Astrocyte (in vitro differentiated cells and primary cell): ENCODE measurements around the gene GAB2. TPM values are rescaled to one million over a fixed set of nuclear protein-coding genes. Genes with fewer than 3 reads are reported as not detected.
"Not testable (repeated sequence)": the region's sequence is repeated elsewhere in the genome, so short reads cannot be mapped to it uniquely, and the experiment has no call there.

Experiments
- DNase-seq: peaks from one replicate; pipeline ENCODE4 v3.0.0-alpha.2; 2010; ENCODE audit warnings: low read depth
- FAIRE-seq: peaks from 2 replicates; lab custom pipeline; 2011; peaks lifted over from hg19 to GRCh38; lab: Jason Lieb, UNC
- H2AFZ ChIP-seq: 2 replicates; pipeline ENCODE4 v1.6.0; 2012; ENCODE audit warnings: low read depth, low read length, inconsistent platforms
- H3K27ac ChIP-seq: 2 replicates; pipeline ENCODE4 v1.5.1; 2011; ENCODE audit warnings: low read depth, low read length, inconsistent platforms
- H3K27me3 ChIP-seq: 2 replicates; pipeline ENCODE4 v1.6.0; 2011; ENCODE audit warnings: low read length, inconsistent platforms; ENCODE audit not compliant: insufficient read depth
- H3K36me3 ChIP-seq: 2 replicates; pipeline ENCODE4 v1.5.1; 2011; ENCODE audit warnings: low read length, inconsistent platforms; ENCODE audit not compliant: insufficient read depth
- H3K4me1 ChIP-seq: 2 replicates; pipeline ENCODE4 v1.5.1; 2011; ENCODE audit warnings: low read length, inconsistent platforms; ENCODE audit not compliant: insufficient read depth
- H3K4me2 ChIP-seq: 2 replicates; pipeline ENCODE4 v1.6.0; 2012; ENCODE audit warnings: low read length, inconsistent platforms
- H3K4me3 ChIP-seq: 2 replicates; pipeline ENCODE4 v1.5.1; 2011; ENCODE audit warnings: low read depth, mild to moderate bottlenecking, low read length, inconsistent platforms; ENCODE audit not compliant: insufficient read depth
- H3K79me2 ChIP-seq: 2 replicates; pipeline ENCODE4 v1.6.0; 2012; ENCODE audit warnings: mild to moderate bottlenecking, low read length, inconsistent platforms; ENCODE audit not compliant: insufficient read depth
- H3K9ac ChIP-seq: 2 replicates; pipeline ENCODE4 v1.6.0; 2012; ENCODE audit warnings: mild to moderate bottlenecking, low read length, inconsistent platforms
- H3K9me3 ChIP-seq: 2 replicates; pipeline ENCODE4 v1.5.1; 2012; ENCODE audit warnings: low read depth, mild to moderate bottlenecking, low read length, inconsistent platforms; ENCODE audit not compliant: insufficient read depth
- H4K20me1 ChIP-seq: 2 replicates; pipeline ENCODE4 v1.6.0; 2012; ENCODE audit warnings: low read length, inconsistent platforms; ENCODE audit not compliant: insufficient read depth
- H3K27ac Mint-ChIP-seq: one replicate; pipeline ENCODE4 v1.8.0; 2021; ENCODE audit warnings: mild to moderate bottlenecking, mixed read lengths; ENCODE audit not compliant: unreplicated experiment
- H3K27me3 Mint-ChIP-seq: one replicate; pipeline ENCODE4 v1.8.0; 2021; ENCODE audit warnings: low read depth, mixed read lengths; ENCODE audit not compliant: unreplicated experiment
- H3K36me3 Mint-ChIP-seq: one replicate; pipeline ENCODE4 v1.8.0; 2021; ENCODE audit warnings: low read depth, mixed read lengths; ENCODE audit not compliant: unreplicated experiment
- H3K4me1 Mint-ChIP-seq: one replicate; pipeline ENCODE4 v1.8.0; 2021; ENCODE audit warnings: low read depth, mixed read lengths; ENCODE audit not compliant: unreplicated experiment
- H3K4me3 Mint-ChIP-seq: one replicate; pipeline ENCODE4 v1.8.0; 2021; ENCODE audit warnings: mild to moderate bottlenecking, moderate library complexity, mixed read lengths; ENCODE audit not compliant: unreplicated experiment
- H3K9me3 Mint-ChIP-seq: one replicate; pipeline ENCODE4 v1.8.0; 2021; ENCODE audit warnings: mild to moderate bottlenecking, mixed read lengths; ENCODE audit not compliant: unreplicated experiment
- CTCF ChIP-seq: IDR thresholded peaks from 2 replicates; pipeline ENCODE4 v1.5.1; 2011; ENCODE audit warnings: low read depth, mild to moderate bottlenecking, inconsistent platforms, low read length, moderate library complexity; ENCODE audit not compliant: insufficient read depth
- EZH2 ChIP-seq: IDR thresholded peaks from 2 replicates; pipeline ENCODE4 v1.6.1; 2012; ENCODE audit warnings: mild to moderate bottlenecking, low read length, inconsistent platforms; ENCODE audit not compliant: insufficient read depth
- total RNA-seq: library from RNA; stranded (reverse); gene quantifications from 2 replicates; pipeline ENCODE4 v1.2.1, GENCODE V29; 2021

Gene GAB2
- total RNA-seq, 1 donor from 2014 or later, result 18.2 TPM

GRCh38 chr11:78234006-78234405 is 183.6 kb downstream of the GAB2 start:
- no peaks in the 10 kb centered on the region for H3K27me3 Mint-ChIP-seq
- peaks cover 16% of the 10 kb centered on the region for H3K36me3 Mint-ChIP-seq
- FAIRE-seq (no peak), DNase-seq (no peak)
- H3K27ac Mint-ChIP-seq, result peak overlapping the region; percentile 10
- no peak overlapping the region for H3K27ac ChIP-seq
- peaks cover 3% of the 10 kb centered on the region for H3K9me3 Mint-ChIP-seq
- H3K4me2 ChIP-seq, result no peak overlapping the region
- peaks cover 18% of the 10 kb centered on the region for H3K4me1 Mint-ChIP-seq
- H4K20me1 ChIP-seq, result peaks cover 4% of the 10 kb centered on the region
- TF ChIP-seq EZH2 (no peak), CTCF (no peak)
- no peak overlapping the region for H3K4me3 ChIP-seq
- no peak overlapping the region for H3K9ac ChIP-seq
- H3K27me3 ChIP-seq, result no peaks in the 10 kb centered on the region
- no peaks in the 10 kb centered on the region for H3K4me1 ChIP-seq
- H3K9me3 ChIP-seq, result no peaks in the 10 kb centered on the region
- H3K79me2 ChIP-seq, result no peaks in the 10 kb centered on the region
- H3K4me3 Mint-ChIP-seq, result no peak overlapping the region
- H3K36me3 ChIP-seq, result no peaks in the 10 kb centered on the region
- no peak overlapping the region for H2AFZ ChIP-seq

GRCh38 chr11:78233046-78233445 is 184.6 kb downstream of the GAB2 start:
- Mint-ChIP-seq H3K4me1 (peaks cover 18% of the 10 kb centered on the region), H3K36me3 (peaks cover 16% of the 10 kb centered on the region)
- FAIRE-seq, H3K27ac ChIP-seq, H2AFZ ChIP-seq, H3K4me1 ChIP-seq, H3K36me3 ChIP-seq, H3K4me2 ChIP-seq, H3K4me3 ChIP-seq, H3K9ac ChIP-seq, H3K27me3 ChIP-seq, DNase-seq, H3K79me2 ChIP-seq, H3K27me3 Mint-ChIP-seq, H3K9me3 Mint-ChIP-seq, H3K27ac Mint-ChIP-seq, H3K9me3 ChIP-seq, H3K4me3 Mint-ChIP-seq: not testable (repeated sequence)
- H4K20me1 ChIP-seq, result peaks cover 10% of the 10 kb centered on the region

DNA sequence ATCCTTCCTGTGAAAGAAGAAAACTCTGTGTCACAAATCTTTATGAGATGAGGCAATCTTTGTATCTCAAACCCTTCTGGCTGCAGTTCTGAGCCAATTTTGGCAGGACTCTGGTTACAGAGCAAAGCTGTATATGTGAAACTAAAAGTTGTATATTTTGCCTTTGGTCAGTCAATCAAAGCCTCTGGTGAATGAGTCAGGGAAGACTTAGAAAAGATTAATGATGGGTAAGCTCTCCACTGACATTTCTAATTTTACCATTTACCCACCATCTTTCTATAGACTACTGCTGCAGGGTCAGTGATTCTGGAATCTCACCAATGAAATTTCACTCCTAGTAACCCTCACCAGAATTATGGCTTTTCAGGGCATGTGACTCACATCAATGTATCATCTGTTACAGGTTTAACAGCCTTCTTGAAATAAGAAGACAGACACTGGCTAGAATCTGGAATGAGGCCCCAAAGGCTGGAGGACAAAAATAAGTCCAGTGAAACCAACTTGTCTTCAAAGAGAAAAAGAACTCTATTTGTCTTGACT is 185.6 kb downstream of the GAB2 start:
- Histone ChIP-seq H3K4me2 (peak overlapping the region; percentile 36), H3K4me3 (no peak overlapping the region), H4K20me1 (peaks cover 13% of the 10 kb centered on the region), H3K79me2 (no peaks in the 10 kb centered on the region), H3K4me1 (no peaks in the 10 kb centered on the region), H2AFZ (no peak overlapping the region), H3K27ac (no peak overlapping the region), H3K36me3 (no peaks in the 10 kb centered on the region), H3K27me3 (no peaks in the 10 kb centered on the region), H3K9me3 (no peaks in the 10 kb centered on the region), H3K9ac (no peak overlapping the region)
- Mint-ChIP-seq H3K4me1 (peaks cover 18% of the 10 kb centered on the region), H3K36me3 (peaks cover 15% of the 10 kb centered on the region), H3K4me3 (no peak overlapping the region), H3K27ac (no peak overlapping the region), H3K9me3 (peaks cover 3% of the 10 kb centered on the region), H3K27me3 (no peaks in the 10 kb centered on the region)
- DNase-seq (peak; percentile 87), FAIRE-seq (no peak)
- TF ChIP-seq CTCF, result no peak
- no peak for TF ChIP-seq EZH2
